SH-SY5Y (cell line): ENCODE data around the gene DNM3.

Experiments used
- GATA2 ChIP-seq: IDR thresholded peaks from 2 replicates; pipeline ENCODE4 v1.6.1; 2011; ENCODE audit warnings: mild to moderate bottlenecking, low read depth, low read length
- GATA3 ChIP-seq: IDR thresholded peaks from 2 replicates; pipeline ENCODE4 v1.6.1; 2011; ENCODE audit warnings: low read depth, mild to moderate bottlenecking, low read length, moderate library complexity

DNA sequence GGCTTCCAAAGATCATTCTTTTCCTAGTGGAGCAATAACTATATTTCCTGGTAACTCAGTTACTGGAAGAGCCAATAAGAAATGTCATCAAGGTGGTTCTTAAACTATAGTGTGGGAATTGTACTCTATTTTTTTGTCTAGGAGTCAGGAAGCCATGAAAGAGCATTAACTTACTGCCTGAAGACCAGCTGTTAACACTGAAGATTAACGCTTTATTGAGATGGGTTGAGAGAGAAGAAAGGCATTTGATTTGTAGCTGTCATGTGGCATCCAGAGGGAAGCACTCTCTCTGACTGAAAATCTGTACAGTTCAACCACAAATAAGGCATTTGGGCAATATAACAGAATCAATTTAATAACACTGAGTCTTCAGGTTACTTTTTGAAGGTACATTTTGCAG lies 76.0 kb downstream of the DNM3 start:
- no peak for TF ChIP-seq GATA2
- no peak for TF ChIP-seq GATA3
